ENCODE results near the gene PFKL. TPM values are rescaled to one million over a fixed set of nuclear protein-coding genes. Genes with fewer than 3 reads are reported as not detected.

Gene PFKL
- total RNA-seq, 1 experiment from 2014 or later: 67.5 TPM

- Histone ChIP-seq H3K27ac (no peak overlapping the region), H3K4me1 (replicated peaks; ENCODE audit: insufficient read depth) (no peaks in the 10 kb centered on the region), H3K4me2 (no peak overlapping the region), H3K27me3 (ENCODE audit: insufficient read depth, low read depth) (no peaks in the 10 kb centered on the region), H3K9me2 (ENCODE audit: insufficient read depth) (no peaks in the 10 kb centered on the region), H3K36me3 (ENCODE audit: low read depth) (no peaks in the 10 kb centered on the region), H3K9me3 (ENCODE audit: insufficient read depth, low read depth) (no peaks in the 10 kb centered on the region), H4K20me1 (ENCODE audit: insufficient read depth) (peaks cover 17% of the 10 kb centered on the region), H3K79me2 (ENCODE audit: low read depth) (0 out of 2 replicates have a peak, but pooled peaks cover 3% of the 10 kb centered on the region), H3F3A (ENCODE audit: insufficient read depth, low read depth) (peaks cover 4% of the 10 kb centered on the region; the same call in 1 of the 2 replicates), H3K4me3 (no peak overlapping the region), H2AFZ (no peak overlapping the region)
- no peak for TF ChIP-seq CTCF (conservative IDR thresholded peaks at IDR 0.05)
- no peak for TF ChIP-seq EZH2 (IDR thresholded peaks at IDR 0.05; ENCODE audit: low read depth)
- intact Hi-C loops (cut with micrococcal nuclease; ENCODE audit: unreplicated experiment): no loop called here
- CTCF ChIA-PET: no interaction called here
- BruUV-seq (replicated peaks): no TSS peak
- DNase-seq: no peak
- POLR2A ChIA-PET (ENCODE audit: unreplicated experiment): interaction anchor here (0.6 kb wide), 1 partner anchor 604 kb away, joined by 4 read pairs; no protein-coding TSS in a partner anchor
These were observed 7.3 kb downstream of the PFKL start for GRCh38 chr21:44306936-44307704.

GRCh38 chr21:44310628-44311507 lies 11.0 kb downstream of the PFKL start:
- ChIA-PET POLR2A (ENCODE audit: unreplicated experiment) (no interaction called here), CTCF (no interaction called here)
- no peak overlapping the region for H3K4me3 ChIP-seq
- BruUV-seq (replicated peaks): no TSS peak
- DNase-seq: no peak
- no peak overlapping the region for H3K27ac ChIP-seq
- intact Hi-C loops (cut with micrococcal nuclease; ENCODE audit: unreplicated experiment): no loop called here
- no peaks in the 10 kb centered on the region for H3K36me3 ChIP-seq (ENCODE audit: low read depth)
- H3K4me1 ChIP-seq (replicated peaks; ENCODE audit: insufficient read depth): no peaks in the 10 kb centered on the region
- H3K9me3 ChIP-seq (ENCODE audit: insufficient read depth, low read depth): no peaks in the 10 kb centered on the region
- H3K4me2 ChIP-seq: no peak overlapping the region
- no peak overlapping the region for H2AFZ ChIP-seq
- no peaks in the 10 kb centered on the region for H3F3A ChIP-seq (ENCODE audit: insufficient read depth, low read depth)
- no peak for TF ChIP-seq CTCF (conservative IDR thresholded peaks at IDR 0.05)
- no peak for TF ChIP-seq EZH2 (IDR thresholded peaks at IDR 0.05; ENCODE audit: low read depth)
- no peaks in the 10 kb centered on the region for H3K27me3 ChIP-seq (ENCODE audit: insufficient read depth, low read depth)
- peaks cover 2% of the 10 kb centered on the region; the same call in 1 of the 2 replicates for H4K20me1 ChIP-seq (ENCODE audit: insufficient read depth)
- no peaks in the 10 kb centered on the region for H3K9me2 ChIP-seq (ENCODE audit: insufficient read depth)
- no peaks in the 10 kb centered on the region for H3K79me2 ChIP-seq (ENCODE audit: low read depth)

GRCh38 chr21:44312089-44312488 lies 12.2 kb downstream of the PFKL start:
- Histone ChIP-seq H3K4me2 (no peak overlapping the region), H3K27me3 (ENCODE audit: insufficient read depth, low read depth) (no peaks in the 10 kb centered on the region), H3K36me3 (ENCODE audit: low read depth) (no peaks in the 10 kb centered on the region), H4K20me1 (ENCODE audit: insufficient read depth) (no peaks in the 10 kb centered on the region), H3K4me3 (no peak overlapping the region), H2AFZ (no peak overlapping the region), H3F3A (ENCODE audit: insufficient read depth, low read depth) (no peaks in the 10 kb centered on the region), H3K79me2 (ENCODE audit: low read depth) (no peaks in the 10 kb centered on the region), H3K4me1 (replicated peaks; ENCODE audit: insufficient read depth) (no peaks in the 10 kb centered on the region), H3K9me2 (ENCODE audit: insufficient read depth) (no peaks in the 10 kb centered on the region), H3K9me3 (ENCODE audit: insufficient read depth, low read depth) (no peaks in the 10 kb centered on the region), H3K27ac (no peak overlapping the region)
- DNase-seq: no peak
- CTCF ChIA-PET: no interaction called here
- TF ChIP-seq CTCF (conservative IDR thresholded peaks at IDR 0.05): no peak
- no peak for TF ChIP-seq EZH2 (IDR thresholded peaks at IDR 0.05; ENCODE audit: low read depth)
- intact Hi-C loops (cut with micrococcal nuclease; ENCODE audit: unreplicated experiment): no loop called here
- POLR2A ChIA-PET (ENCODE audit: unreplicated experiment): no interaction called here
- BruUV-seq (replicated peaks): no TSS peak

Measured in PC-9 (cell line).